HG02885 (cell line): Measurements from ENCODE around the gene CPA3.

Source experiments
- ATAC-seq: cut with Tn5 transposase; IDR thresholded peaks from one replicate; pipeline ENCODE4 v1.9.1; 2021; ENCODE audit warnings: mild to moderate bottlenecking; ENCODE audit not compliant: unreplicated experiment, poor library complexity

The CPA3 gene

GRCh38 chr3:148857316-148857715, 7.8 kb upstream of the CPA3 start:
- no peak for ATAC-seq

GRCh38 chr3:148861277-148861869, 3.7 kb upstream of the CPA3 start:
- peak; percentile 81 for ATAC-seq

GRCh38 chr3:148863297-148863696, 1.8 kb upstream of the CPA3 start:
- no peak for ATAC-seq

- ATAC-seq, result no peak
Measured at GRCh38 chr3:148863814-148864213, 1.3 kb upstream of the CPA3 start.

- ATAC-seq, result no peak
Measured at GRCh38 chr3:148866261-148866660, 1.2 kb downstream of the CPA3 start.

GRCh38 chr3:148873270-148873927, 8.3 kb downstream of the CPA3 start:
- no peak for ATAC-seq

- ATAC-seq, result no peak
Measured at GRCh38 chr3:148873977-148874376, 8.9 kb downstream of the CPA3 start.

- no peak for ATAC-seq
Measured at GRCh38 chr3:148878095-148878494, 13.0 kb downstream of the CPA3 start.

GRCh38 chr3:148879256-148879655, 14.2 kb downstream of the CPA3 start:
- no peak for ATAC-seq

- no peak for ATAC-seq
Measured at GRCh38 chr3:148880681-148881080, 15.6 kb downstream of the CPA3 start.

- no peak for ATAC-seq
Measured at GRCh38 chr3:148881286-148881685, 16.2 kb downstream of the CPA3 start.

GRCh38 chr3:148882288-148882687, 17.2 kb downstream of the CPA3 start:
- no peak for ATAC-seq

- no peak for ATAC-seq
Measured at GRCh38 chr3:148883163-148883562, 18.1 kb downstream of the CPA3 start.

GRCh38 chr3:148884261-148884660, 19.2 kb downstream of the CPA3 start:
- no peak for ATAC-seq

- no peak for ATAC-seq
Measured at GRCh38 chr3:148889828-148890227, 24.7 kb downstream of the CPA3 start.

GRCh38 chr3:148896062-148896461, 31.0 kb downstream of the CPA3 start:
- no peak for ATAC-seq

- no peak for ATAC-seq
Measured at GRCh38 chr3:148901987-148902791, 37.1 kb downstream of the CPA3 start.

- no peak for ATAC-seq
Measured at GRCh38 chr3:148903022-148903442, 37.9 kb downstream of the CPA3 start.

GRCh38 chr3:148903941-148904340, 38.8 kb downstream of the CPA3 start:
- ATAC-seq, result no peak

GRCh38 chr3:148906667-148907066, 41.6 kb downstream of the CPA3 start:
- ATAC-seq, result no peak

GRCh38 chr3:148911173-148911572, 46.1 kb downstream of the CPA3 start:
- ATAC-seq, result no peak
